ENCODE data around the gene TMEM178B. TPM values are rescaled to one million over a fixed set of nuclear protein-coding genes. Genes with fewer than 3 reads are reported as not detected.

Gene TMEM178B
- polyA plus RNA-seq, 2 of the 4 experiments (the other 2 are of a cell fraction), result 0.88 to 0.93 TPM

GRCh38 chr7:141495057-141495456 lies 421.2 kb downstream of the TMEM178B start:
- DNase-seq (ENCODE audit: low read depth in 1 of 2, low spot score in 1 of 2) (no peak), FAIRE-seq (no peak), ATAC-seq (no peak)
- Histone ChIP-seq H3K27ac (no peak overlapping the region), H3K4me2 (no peak overlapping the region), H3K4me3 (no peak overlapping the region), H3K9me3 (no peaks in the 10 kb centered on the region), H3K4me1 (no peaks in the 10 kb centered on the region)
- WGBS (ENCODE audit: missing lambda C conversion rate), result 21% methylated on average over 1 of the region's 1 CpG
- no peak for TF ChIP-seq RAD21 (conservative IDR thresholded peaks at IDR 0.05 in 1 of 2, IDR thresholded peaks at IDR 0.05 in 1 of 2)
- no peak for TF ChIP-seq HOXB5 (CRISPR knock-in tag; IDR thresholded peaks at IDR 0.05)
- no peak for TF ChIP-seq CBX2 (IDR thresholded peaks at IDR 0.05; ENCODE audit: borderline replicate concordance, low read depth)
- no peak for TF ChIP-seq FOSL2 (IDR thresholded peaks at IDR 0.05)
- TF ChIP-seq FOSL2 (CRISPR knock-in tag; IDR thresholded peaks at IDR 0.05), result no peak
- ChIA-PET CTCF (no interaction called here), POLR2A (no interaction called here)

GRCh38 chr7:141497391-141497790 lies 423.5 kb downstream of the TMEM178B start:
- no peak overlapping the region for H3K4me3 ChIP-seq
- no peak for ATAC-seq
- no peak for DNase-seq (ENCODE audit: low read depth in 1 of 2, low spot score in 1 of 2)
- ChIA-PET CTCF (no interaction called here), POLR2A (no interaction called here)
- TF ChIP-seq POLR2A (IDR thresholded peaks at IDR 0.05; ENCODE audit: low read length) (no peak), HEYL (CRISPR knock-in tag; IDR thresholded peaks at IDR 0.05) (no peak), HES2 (IDR thresholded peaks at IDR 0.05) (no peak), NFE2L2 (conservative IDR thresholded peaks at IDR 0.05; ENCODE audit: low read length) (no peak), FOSB (CRISPR knock-in tag; IDR thresholded peaks at IDR 0.05) (no peak), HOXA7 (CRISPR knock-in tag; IDR thresholded peaks at IDR 0.05) (no peak), ZSCAN20 (CRISPR knock-in tag; IDR thresholded peaks at IDR 0.05) (no peak), NR3C1 (IDR thresholded peaks at IDR 0.05) (no peak), MAX (IDR thresholded peaks at IDR 0.05) (no peak), JUN (IDR thresholded peaks at IDR 0.05) (no peak), KDM1A (IDR thresholded peaks at IDR 0.05; ENCODE audit: low read depth) (no peak), CHD4 (IDR thresholded peaks at IDR 0.05; ENCODE audit: borderline replicate concordance) (no peak), RAD21 (conservative IDR thresholded peaks at IDR 0.05 in 1 of 2, IDR thresholded peaks at IDR 0.05 in 1 of 2) (no peak), PBX3 (IDR thresholded peaks at IDR 0.05) (no peak), EHF (CRISPR knock-in tag; IDR thresholded peaks at IDR 0.05) (no peak), RNF2 (IDR thresholded peaks at IDR 0.05; ENCODE audit: borderline replicate concordance, low read depth) (no peak)
- H3K4me2 ChIP-seq, result no peak overlapping the region
- H3K27ac ChIP-seq, result no peak overlapping the region
- FAIRE-seq, result no peak
- H3K9me3 ChIP-seq, result no peaks in the 10 kb centered on the region
- WGBS (ENCODE audit: missing lambda C conversion rate), result 15% methylated on average over 5 of the region's 5 CpGs
- no peaks in the 10 kb centered on the region for H3K4me1 ChIP-seq

- POLR2A ChIA-PET, result no interaction called here
- DNase-seq (ENCODE audit: low read depth in 1 of 2, low spot score in 1 of 2) (no peak), FAIRE-seq (no peak), ATAC-seq (no peak)
- Histone ChIP-seq H3K4me1 (no peaks in the 10 kb centered on the region), H3K4me3 (no peak overlapping the region), H3K27ac (no peak overlapping the region), H3K9me3 (no peaks in the 10 kb centered on the region), H3K4me2 (no peak overlapping the region)
- WGBS (ENCODE audit: missing lambda C conversion rate), result 40% methylated on average over 3 of the region's 3 CpGs
- CTCF ChIA-PET, result no interaction called here
- TF ChIP-seq CBX8 (IDR thresholded peaks at IDR 0.05) (no peak), PHF8 (IDR thresholded peaks at IDR 0.05; ENCODE audit: borderline replicate concordance, low read depth) (no peak), USF2 (IDR thresholded peaks at IDR 0.05) (no peak), CHD4 (IDR thresholded peaks at IDR 0.05; ENCODE audit: borderline replicate concordance) (no peak), HDAC2 (IDR thresholded peaks at IDR 0.05) (no peak), FOXS1 (CRISPR knock-in tag; IDR thresholded peaks at IDR 0.05) (no peak), RAD21 (conservative IDR thresholded peaks at IDR 0.05 in 1 of 2, IDR thresholded peaks at IDR 0.05 in 1 of 2) (no peak), EP300 (IDR thresholded peaks at IDR 0.05) (no peak), GATA3 (IDR thresholded peaks at IDR 0.05; ENCODE audit: borderline replicate concordance) (no peak), ATOH8 (CRISPR knock-in tag; IDR thresholded peaks at IDR 0.05; ENCODE audit: low read depth) (no peak), RCOR1 (IDR thresholded peaks at IDR 0.05; ENCODE audit: low read depth, low read length) (no peak), POLR2A (IDR thresholded peaks at IDR 0.05; ENCODE audit: low read length) (no peak), CBX2 (IDR thresholded peaks at IDR 0.05; ENCODE audit: borderline replicate concordance, low read depth) (no peak), EHF (CRISPR knock-in tag; IDR thresholded peaks at IDR 0.05) (no peak), JUN (IDR thresholded peaks at IDR 0.05) (no peak), BHLHE40 (IDR thresholded peaks at IDR 0.05; ENCODE audit: low read depth, low read length) (no peak), ZFP36 (IDR thresholded peaks at IDR 0.05; ENCODE audit: borderline replicate concordance, partially characterized antibody) (no peak), MAZ (IDR thresholded peaks at IDR 0.05; ENCODE audit: borderline replicate concordance, low read depth, low read length) (no peak), RARB (CRISPR knock-in tag; IDR thresholded peaks at IDR 0.05) (no peak), ELK1 (IDR thresholded peaks at IDR 0.05; ENCODE audit: low read depth, low read length) (no peak)
Measured at GRCh38 chr7:141500608-141501007, 426.7 kb downstream of the TMEM178B start.

All from A549 (cell line).